ENCODE measurements around the gene PDCD6IP.

DNA sequence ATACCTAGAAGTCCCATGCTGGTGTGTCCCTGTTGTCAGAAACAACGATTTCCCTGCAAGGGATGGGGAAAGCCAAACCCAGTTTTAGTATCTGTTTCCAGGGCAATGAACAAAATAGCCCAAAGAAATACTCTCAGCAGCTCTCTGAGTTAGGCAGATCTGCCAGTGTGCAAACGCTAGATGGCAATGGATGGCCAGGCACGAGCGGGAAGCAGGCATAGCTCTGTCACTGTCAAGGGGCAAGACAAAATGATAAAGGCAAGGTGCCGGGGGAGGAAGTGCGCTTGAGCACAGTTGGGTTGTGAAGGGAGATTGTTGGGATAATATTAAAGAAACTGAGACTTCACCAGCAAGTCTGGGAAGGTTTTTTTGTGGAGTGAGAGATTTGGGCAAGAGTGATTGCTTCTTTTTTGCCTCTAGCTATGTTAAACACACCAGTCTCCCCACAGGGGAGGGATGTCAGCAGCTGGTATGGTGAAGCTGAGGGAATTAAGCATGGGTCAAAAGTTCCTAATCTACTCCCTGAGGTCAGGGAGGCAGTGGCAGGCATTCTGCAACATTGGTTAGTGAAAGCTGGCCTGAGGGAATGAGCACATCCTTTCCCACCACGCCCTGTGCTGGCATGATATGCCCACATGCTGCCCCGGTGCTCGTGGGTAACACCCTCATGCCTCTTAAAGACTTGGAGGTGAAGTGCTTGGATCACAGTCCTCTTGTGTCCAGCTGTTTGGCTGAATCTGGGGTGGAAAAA is 117.5 kb downstream of the PDCD6IP start:
- TF ChIP-seq CTCF (IDR thresholded peaks at IDR 0.05) (no peak), POLR2A (IDR thresholded peaks at IDR 0.05) (no peak)
